Progenitor cell of endocrine pancreas (in vitro differentiated cells): ENCODE data around the gene PDCD10. TPM values are rescaled to one million over a fixed set of nuclear protein-coding genes. Genes with fewer than 3 reads are reported as not detected.

ENCODE experiments used
- DNase-seq: peaks from one replicate; pipeline ENCODE4 v3.0.0; 2021; ENCODE audit warnings: low spot score; ENCODE audit not compliant: unreplicated experiment
- H3K27ac Mint-ChIP-seq: 2 replicates; pipeline ENCODE4 v1.8.0; 2021; ENCODE audit warnings: mild to moderate bottlenecking, moderate library complexity, mixed read lengths
- H3K27me3 Mint-ChIP-seq: 2 replicates; pipeline ENCODE4 v1.8.0; 2021; ENCODE audit warnings: mixed read lengths
- H3K36me3 Mint-ChIP-seq: 2 replicates; pipeline ENCODE4 v1.8.0; 2022; ENCODE audit warnings: mixed read lengths; ENCODE audit not compliant: insufficient read depth
- H3K4me1 Mint-ChIP-seq: 2 replicates; pipeline ENCODE4 v1.8.0; 2021; ENCODE audit warnings: low read depth, mixed read lengths
- H3K4me3 Mint-ChIP-seq: 2 replicates; pipeline ENCODE4 v1.8.0; 2021; ENCODE audit warnings: low read depth, mild to moderate bottlenecking, moderate library complexity, mixed read lengths
- H3K9me3 Mint-ChIP-seq: 2 replicates; pipeline ENCODE4 v1.8.0; 2021; ENCODE audit warnings: low read depth, mixed read lengths
- CTCF ChIP-seq: fragments of 200-600 bp; sonication (generic); IDR thresholded peaks from one replicate; pipeline ENCODE4 v1.5.0; 2021; ENCODE audit warnings: antibody characterized with exemption, mild to moderate bottlenecking; ENCODE audit not compliant: unreplicated experiment
- total RNA-seq: library from RNA; stranded (reverse); gene quantifications from 2 replicates; pipeline ENCODE4 v1.2.1, GENCODE V29; 2021

The PDCD10 gene
- total RNA-seq, 1 donor from 2014 or later: 45.7 TPM

GRCh38 chr3:167691366-167691765 lies 43.3 kb downstream of the PDCD10 start:
- no peak overlapping the region for H3K27ac Mint-ChIP-seq
- TF ChIP-seq CTCF: no peak
- no peak for DNase-seq
- H3K4me1 Mint-ChIP-seq: peaks cover 11% of the 10 kb centered on the region
- H3K36me3 Mint-ChIP-seq: peaks cover 19% of the 10 kb centered on the region
- H3K4me3 Mint-ChIP-seq: no peak overlapping the region
- no peaks in the 10 kb centered on the region for H3K9me3 Mint-ChIP-seq
- H3K27me3 Mint-ChIP-seq: no peaks in the 10 kb centered on the region

GRCh38 chr3:167684388-167684993 lies 50.2 kb downstream of the PDCD10 start:
- peak; percentile 42 for DNase-seq
- H3K4me1 Mint-ChIP-seq: peaks cover 3% of the 10 kb centered on the region
- no peaks in the 10 kb centered on the region for H3K9me3 Mint-ChIP-seq
- no peak overlapping the region for H3K27ac Mint-ChIP-seq
- peak; percentile 84 for TF ChIP-seq CTCF
- peaks cover 12% of the 10 kb centered on the region for H3K36me3 Mint-ChIP-seq
- H3K27me3 Mint-ChIP-seq: no peaks in the 10 kb centered on the region
- no peak overlapping the region for H3K4me3 Mint-ChIP-seq

GRCh38 chr3:167679526-167679925 lies 55.2 kb downstream of the PDCD10 start:
- Mint-ChIP-seq H3K27me3 (no peaks in the 10 kb centered on the region), H3K36me3 (peaks cover 45% of the 10 kb centered on the region), H3K4me3 (no peak overlapping the region), H3K4me1 (no peaks in the 10 kb centered on the region), H3K27ac (no peak overlapping the region), H3K9me3 (peaks cover 28% of the 10 kb centered on the region)
- DNase-seq: no peak
- TF ChIP-seq CTCF: no peak

GRCh38 chr3:167675848-167676247 lies 58.8 kb downstream of the PDCD10 start:
- DNase-seq: no peak
- no peaks in the 10 kb centered on the region for H3K4me1 Mint-ChIP-seq

GRCh38 chr3:167673221-167673620 lies 61.5 kb downstream of the PDCD10 start:
- H3K4me3 Mint-ChIP-seq: no peak overlapping the region
- no peak for TF ChIP-seq CTCF
- DNase-seq: no peak
- peaks cover 33% of the 10 kb centered on the region for H3K9me3 Mint-ChIP-seq
- no peaks in the 10 kb centered on the region for H3K27me3 Mint-ChIP-seq
- H3K36me3 Mint-ChIP-seq: peaks cover 40% of the 10 kb centered on the region
- H3K4me1 Mint-ChIP-seq: no peaks in the 10 kb centered on the region
- H3K27ac Mint-ChIP-seq: no peak overlapping the region

More at GRCh38 chr3:167675848-167676247, 58.8 kb downstream of the PDCD10 start:
- no peak for TF ChIP-seq CTCF
- H3K27me3 Mint-ChIP-seq: no peaks in the 10 kb centered on the region
- no peak overlapping the region for H3K27ac Mint-ChIP-seq
- peaks cover 49% of the 10 kb centered on the region for H3K36me3 Mint-ChIP-seq
- H3K9me3 Mint-ChIP-seq: peaks cover 33% of the 10 kb centered on the region
- no peak overlapping the region for H3K4me3 Mint-ChIP-seq
